HT-29 (cell line): ENCODE data around the gene GCDH. TPM values are rescaled to one million over a fixed set of nuclear protein-coding genes. Genes with fewer than 3 reads are reported as not detected.
"Not testable (repeated sequence)": the region's sequence is repeated elsewhere in the genome, so short reads cannot be mapped to it uniquely, and the experiment has no call there.

Source experiments
- DNase-seq: peaks from one replicate; pipeline ENCODE4 v3.0.0-alpha.2; 2015; ENCODE audit warnings: low spot score
- total RNA-seq: library from RNA; depleted of rRNA; stranded (reverse); fragments of >200 nt; shearing (Covaris generic); gene quantifications from 2 replicates; pipeline ENCODE4 v1.2.3, GENCODE V29; 2014

Gene GCDH
- total RNA-seq, 1 experiment from 2014 or later: 27.2 TPM

- peak; percentile 81 for DNase-seq
Observed at GRCh38 chr19:12872941-12873890, 17.7 kb upstream of the GCDH start.

GRCh38 chr19:12873891-12874745, 16.8 kb upstream of the GCDH start:
- no peak for DNase-seq

DNA sequence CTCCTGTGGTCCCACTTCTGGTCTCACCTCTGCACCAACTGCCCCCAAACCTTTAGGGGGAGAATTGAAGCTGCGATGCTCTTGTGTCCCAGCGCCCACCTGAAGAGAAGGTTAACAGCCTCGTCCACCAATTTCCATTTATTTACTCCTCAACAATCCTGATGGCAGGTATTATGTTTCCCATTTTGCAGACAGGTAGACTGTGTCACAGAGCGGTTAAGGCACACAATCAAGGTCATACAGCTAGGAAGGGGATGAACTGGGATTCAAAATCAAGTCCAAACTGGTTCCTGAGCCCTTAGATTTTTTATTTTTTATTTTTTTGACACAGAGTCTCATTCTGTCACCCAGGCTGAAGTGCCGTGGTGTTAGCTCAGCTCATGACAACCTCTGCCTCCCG, 15.9 kb upstream of the GCDH start:
- no peak for DNase-seq

- DNase-seq: no peak
Observed at GRCh38 chr19:12880551-12881171, 10.3 kb upstream of the GCDH start.

DNA sequence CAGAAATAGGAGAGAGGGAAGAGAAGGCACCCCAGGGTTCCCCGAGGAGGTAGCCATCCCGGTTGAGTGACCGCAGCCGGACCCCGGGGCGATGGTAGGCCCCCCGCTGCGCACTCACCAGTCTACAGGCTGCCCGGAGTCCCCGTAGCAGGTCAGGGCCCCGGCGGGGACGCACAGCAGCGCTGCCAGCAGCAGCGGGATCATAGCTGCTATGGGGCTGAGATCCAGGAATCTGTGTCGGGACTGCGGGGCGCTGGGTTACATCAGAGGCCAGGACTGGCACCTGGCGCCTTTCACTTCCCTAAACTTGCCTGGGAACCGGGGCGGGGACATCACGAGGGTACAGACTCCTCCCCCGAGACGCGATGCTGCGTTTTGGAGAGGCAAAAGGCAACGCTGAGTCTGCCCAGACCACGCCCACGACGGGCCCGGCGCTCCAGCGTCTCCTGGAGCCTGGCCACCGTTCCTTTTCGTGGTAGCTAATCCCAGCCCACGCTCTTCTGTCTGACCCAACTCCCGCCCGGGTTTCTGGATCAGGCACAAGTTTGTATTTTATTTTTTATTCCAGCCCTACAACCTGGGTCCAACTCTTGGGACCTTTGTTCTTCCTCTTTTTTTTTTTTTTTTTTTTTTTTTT, 9.7 kb upstream of the GCDH start, which contains the start of gene DNASE2:
Gene DNASE2, minus strand, starts transcription at position 278 of the 637 bp plus-strand sequence. Its CDS starts 74 bp downstream, at position 204.
- peak; percentile 79 for DNase-seq

DNA sequence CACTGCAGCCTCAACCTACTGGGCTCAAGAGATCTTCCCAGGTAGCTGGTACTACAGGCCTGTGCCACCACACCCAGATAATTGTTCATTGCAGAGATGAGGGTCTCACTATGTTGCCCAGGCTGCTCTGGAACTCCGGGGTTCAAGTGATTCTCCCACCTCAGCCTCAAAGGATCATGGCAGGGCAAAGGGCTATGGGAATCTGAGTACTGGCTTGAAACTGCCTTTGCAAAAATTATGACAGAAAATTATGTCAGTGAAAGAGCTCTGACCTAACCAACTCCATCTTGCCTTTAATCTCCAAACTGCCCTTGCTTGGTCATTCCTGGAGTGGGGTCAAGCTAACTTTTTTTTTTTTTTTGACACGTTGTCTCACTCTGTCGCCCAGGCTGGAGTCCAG, 8.4 kb upstream of the GCDH start:
- DNase-seq: no peak

- no peak for DNase-seq
Observed at GRCh38 chr19:12884202-12884601, 6.8 kb upstream of the GCDH start.

GRCh38 chr19:12884627-12884925, 6.4 kb upstream of the GCDH start:
- DNase-seq: no peak

GRCh38 chr19:12884926-12885748, 5.8 kb upstream of the GCDH start:
- DNase-seq: peak; percentile 56

DNA sequence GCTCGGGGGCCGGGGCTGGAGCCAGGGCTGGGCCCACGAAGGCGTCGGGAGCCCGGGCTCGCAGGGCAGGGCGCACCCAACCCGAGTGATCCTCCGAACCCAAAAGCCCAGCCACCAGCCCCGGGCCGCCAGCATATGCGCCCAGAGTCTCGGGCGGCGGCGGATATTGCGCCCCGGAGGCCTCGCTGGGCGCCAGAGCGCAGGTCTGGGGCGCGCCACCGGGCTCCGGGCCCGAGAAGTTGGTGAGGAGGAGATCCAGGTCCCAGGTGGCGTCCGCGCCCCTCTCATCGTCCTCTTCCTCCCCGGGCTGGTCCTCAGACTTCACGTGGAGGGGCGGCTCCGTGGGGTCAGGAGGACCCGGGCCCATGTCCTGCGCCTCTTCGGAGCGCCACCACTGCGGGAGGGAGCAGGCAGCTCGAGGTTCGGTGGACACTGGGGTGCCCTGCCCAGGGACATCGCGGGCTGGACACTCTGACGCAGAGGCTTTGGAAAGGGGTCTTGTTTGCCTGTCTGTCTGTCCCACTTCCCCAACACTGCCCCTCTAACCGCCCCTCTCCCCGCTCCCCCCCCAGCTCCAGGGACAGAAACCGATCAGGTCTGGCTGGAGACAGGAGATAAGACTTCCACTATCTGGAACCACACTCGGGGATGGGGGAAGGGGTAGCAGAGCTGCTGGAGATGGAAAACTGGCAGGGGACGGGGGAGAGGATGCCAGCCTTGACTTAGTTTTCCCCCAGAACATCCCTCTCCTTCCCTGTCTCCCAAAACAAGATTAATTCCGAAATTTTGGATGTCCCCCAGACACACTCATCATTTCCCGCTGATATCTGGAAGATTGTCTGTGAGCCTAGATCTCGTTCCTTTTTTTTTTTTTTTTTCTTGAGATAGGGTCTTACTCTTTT, 5.0 kb upstream of the GCDH start:
- no peak for DNase-seq

- no peak for DNase-seq
Observed at GRCh38 chr19:12886651-12886968, 4.3 kb upstream of the GCDH start.

DNA sequence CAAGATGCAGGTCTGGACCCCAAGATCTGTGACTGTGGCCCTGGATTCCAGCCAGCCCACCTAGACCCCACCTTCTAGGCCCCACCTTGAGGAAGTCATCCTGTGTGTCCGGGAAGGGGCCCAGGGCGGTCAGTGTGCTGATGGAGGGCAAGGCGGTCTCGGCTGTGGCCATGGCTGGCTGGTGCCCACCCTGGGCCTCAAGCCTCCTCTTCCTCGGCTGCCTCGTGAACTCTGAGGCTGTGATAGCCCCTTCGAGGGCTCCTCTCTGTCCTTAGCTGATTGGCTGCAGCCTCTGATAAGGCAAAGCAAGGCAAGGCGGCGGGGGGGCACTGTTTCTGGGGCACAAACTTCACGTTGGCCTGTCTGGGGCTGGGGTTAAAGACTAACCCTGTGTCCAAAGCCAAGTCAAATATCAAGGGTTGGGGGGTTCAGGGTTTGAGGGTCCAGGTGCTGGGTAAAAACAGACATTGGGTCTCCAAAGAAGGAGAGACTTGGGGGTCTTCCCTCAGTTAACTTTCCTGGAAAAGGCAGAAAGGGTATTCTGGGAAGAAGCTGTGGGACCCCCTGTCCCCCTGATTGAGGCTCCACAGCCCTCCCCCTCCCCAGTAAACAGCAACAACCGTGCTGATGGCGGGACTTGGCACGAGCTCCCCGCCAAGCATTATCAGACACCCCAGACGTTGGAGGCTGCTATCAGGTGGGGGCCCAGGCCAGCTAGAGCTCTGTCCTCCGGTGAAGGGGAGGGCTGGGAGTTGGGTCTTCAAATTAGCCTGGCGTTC, 3.8 kb upstream of the GCDH start, which contains the start of gene KLF1:
Gene KLF1, minus strand, starts transcription at position 233 of the 779 bp plus-strand sequence. Its CDS starts 61 bp downstream, at position 172.
- no peak for DNase-seq

DNA sequence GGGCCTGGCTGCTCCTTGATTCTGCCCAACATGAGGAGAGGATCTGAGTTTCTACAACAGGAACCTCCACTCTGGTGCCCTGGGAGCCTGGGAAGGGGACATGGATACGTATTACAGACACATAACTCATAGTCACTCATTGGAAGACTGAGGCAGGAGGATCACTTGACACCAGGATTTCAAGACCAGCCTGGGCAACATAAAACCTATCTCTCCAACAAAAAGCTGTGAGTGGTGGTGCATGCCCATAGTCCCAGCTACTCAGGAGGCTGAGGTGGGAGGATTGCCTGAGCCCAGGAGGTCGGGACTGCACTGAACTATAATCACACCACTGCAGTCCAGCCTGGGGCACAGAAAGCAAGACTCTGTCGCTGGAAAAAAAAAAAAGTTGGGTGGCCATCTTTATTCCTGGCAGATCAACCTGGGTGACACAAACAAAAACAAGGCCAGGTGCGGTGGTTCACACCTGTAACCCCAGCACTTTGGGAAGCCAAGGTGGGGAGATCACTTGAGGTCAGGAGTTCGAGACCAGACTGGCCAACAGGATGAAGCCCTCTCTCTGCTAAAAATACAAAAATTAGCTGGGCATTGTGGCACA, 2.9 kb upstream of the GCDH start:
- DNase-seq: no peak

DNA sequence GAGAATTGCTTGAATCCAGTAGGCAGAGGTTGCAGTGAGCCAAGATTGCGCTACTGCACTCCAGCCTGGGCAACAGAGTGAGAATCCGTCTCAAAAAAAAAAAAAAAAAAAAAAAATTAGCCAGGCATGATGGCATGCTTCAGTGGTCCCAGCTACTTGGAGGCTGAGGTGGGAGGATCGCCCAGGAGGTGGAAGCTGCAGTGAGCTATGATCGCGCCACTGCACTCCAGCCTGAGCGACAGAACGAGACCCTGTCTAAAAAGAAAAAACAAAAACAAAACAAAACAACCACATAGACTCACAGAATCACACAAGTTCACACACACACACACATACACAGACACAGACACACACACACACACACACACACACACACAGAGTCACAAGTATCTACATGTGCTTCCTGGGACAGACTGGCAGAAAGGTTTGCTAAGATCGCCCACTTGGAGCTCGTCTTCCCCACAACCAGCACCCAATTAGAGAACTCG, 617 bp upstream of the GCDH start:
- DNase-seq: not testable (repeated sequence)

- DNase-seq: no peak
Observed at GRCh38 chr19:12891553-12892021, 627 bp downstream of the GCDH start.

GRCh38 chr19:12893582-12893981, 2.6 kb downstream of the GCDH start:
- DNase-seq: no peak

- no peak for DNase-seq
Observed at GRCh38 chr19:12896460-12896859, 5.5 kb downstream of the GCDH start.

DNA sequence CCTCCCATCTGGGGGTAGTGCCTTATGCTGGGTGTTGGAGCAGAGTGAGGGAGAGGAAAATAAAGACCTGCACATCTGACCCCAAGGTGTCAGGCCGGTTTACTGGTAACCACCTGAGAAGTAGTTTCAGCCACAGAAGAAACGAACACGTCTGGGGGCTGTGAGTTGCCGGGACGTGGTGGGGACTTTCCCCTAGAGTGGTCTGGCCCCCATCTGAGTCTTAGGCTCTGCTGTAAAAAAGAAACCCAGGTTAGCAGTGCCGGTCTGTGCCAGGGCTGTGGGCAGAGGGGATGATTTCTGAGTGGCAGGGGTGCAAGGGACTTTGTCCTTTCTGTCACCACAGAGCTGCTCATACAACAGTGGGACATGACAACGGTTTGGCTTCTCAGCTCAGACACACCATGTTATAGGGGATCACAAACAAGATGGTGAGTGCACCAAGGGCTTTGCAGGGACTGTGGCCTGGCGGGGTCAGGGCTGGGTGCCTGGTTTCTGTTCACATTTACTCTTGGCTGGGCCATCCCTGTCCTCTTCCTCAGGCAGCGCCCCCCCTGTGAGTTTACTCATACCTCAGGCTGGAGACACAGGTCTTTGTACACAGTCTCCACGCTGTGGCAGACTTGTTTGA, 9.0 kb downstream of the GCDH start:
- DNase-seq: no peak
